ENCODE measurements around the gene PALLD. TPM values are rescaled to one million over a fixed set of nuclear protein-coding genes. Genes with fewer than 3 reads are reported as not detected.

PALLD gene
- total and polyA plus RNA-seq, 2 of the 8 experiments (the other 6 are each of a cell fraction or from before 2014, with no cell fraction given), result 10.5 to 25.0 TPM

DNA sequence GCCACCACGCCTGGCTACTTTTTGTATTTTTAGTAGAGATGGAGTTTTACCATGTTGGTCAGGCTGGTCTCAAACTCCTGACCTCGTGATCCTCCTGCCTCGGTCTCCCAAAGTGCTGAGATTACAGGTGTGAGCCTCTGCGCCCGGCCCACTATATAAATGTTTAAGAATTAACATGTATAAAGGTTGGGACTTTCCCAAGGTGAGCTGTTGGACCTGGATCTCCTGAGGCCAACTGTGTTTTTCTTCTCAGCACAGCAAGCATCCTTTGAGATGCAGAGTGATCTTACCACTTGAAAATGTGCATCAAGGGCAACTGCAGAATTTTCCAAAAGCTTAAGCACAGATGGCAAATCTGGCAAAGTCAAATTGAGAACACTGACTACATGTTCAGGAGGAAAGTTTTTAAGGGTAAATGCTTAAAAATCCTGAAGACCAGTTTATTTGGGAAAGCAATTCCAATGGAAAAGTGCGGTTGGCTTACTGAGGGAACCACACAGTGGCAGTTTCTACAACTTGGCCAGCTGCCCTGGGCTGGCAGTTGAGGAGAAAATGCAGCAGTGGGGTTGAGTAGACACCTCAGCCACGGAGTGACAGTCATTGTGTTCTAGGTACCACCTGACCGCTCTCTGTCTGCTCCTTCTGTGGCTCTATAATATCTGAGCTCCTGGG is 344.3 kb downstream of the PALLD start (continued):
- TF ChIP-seq, protein P1, sequence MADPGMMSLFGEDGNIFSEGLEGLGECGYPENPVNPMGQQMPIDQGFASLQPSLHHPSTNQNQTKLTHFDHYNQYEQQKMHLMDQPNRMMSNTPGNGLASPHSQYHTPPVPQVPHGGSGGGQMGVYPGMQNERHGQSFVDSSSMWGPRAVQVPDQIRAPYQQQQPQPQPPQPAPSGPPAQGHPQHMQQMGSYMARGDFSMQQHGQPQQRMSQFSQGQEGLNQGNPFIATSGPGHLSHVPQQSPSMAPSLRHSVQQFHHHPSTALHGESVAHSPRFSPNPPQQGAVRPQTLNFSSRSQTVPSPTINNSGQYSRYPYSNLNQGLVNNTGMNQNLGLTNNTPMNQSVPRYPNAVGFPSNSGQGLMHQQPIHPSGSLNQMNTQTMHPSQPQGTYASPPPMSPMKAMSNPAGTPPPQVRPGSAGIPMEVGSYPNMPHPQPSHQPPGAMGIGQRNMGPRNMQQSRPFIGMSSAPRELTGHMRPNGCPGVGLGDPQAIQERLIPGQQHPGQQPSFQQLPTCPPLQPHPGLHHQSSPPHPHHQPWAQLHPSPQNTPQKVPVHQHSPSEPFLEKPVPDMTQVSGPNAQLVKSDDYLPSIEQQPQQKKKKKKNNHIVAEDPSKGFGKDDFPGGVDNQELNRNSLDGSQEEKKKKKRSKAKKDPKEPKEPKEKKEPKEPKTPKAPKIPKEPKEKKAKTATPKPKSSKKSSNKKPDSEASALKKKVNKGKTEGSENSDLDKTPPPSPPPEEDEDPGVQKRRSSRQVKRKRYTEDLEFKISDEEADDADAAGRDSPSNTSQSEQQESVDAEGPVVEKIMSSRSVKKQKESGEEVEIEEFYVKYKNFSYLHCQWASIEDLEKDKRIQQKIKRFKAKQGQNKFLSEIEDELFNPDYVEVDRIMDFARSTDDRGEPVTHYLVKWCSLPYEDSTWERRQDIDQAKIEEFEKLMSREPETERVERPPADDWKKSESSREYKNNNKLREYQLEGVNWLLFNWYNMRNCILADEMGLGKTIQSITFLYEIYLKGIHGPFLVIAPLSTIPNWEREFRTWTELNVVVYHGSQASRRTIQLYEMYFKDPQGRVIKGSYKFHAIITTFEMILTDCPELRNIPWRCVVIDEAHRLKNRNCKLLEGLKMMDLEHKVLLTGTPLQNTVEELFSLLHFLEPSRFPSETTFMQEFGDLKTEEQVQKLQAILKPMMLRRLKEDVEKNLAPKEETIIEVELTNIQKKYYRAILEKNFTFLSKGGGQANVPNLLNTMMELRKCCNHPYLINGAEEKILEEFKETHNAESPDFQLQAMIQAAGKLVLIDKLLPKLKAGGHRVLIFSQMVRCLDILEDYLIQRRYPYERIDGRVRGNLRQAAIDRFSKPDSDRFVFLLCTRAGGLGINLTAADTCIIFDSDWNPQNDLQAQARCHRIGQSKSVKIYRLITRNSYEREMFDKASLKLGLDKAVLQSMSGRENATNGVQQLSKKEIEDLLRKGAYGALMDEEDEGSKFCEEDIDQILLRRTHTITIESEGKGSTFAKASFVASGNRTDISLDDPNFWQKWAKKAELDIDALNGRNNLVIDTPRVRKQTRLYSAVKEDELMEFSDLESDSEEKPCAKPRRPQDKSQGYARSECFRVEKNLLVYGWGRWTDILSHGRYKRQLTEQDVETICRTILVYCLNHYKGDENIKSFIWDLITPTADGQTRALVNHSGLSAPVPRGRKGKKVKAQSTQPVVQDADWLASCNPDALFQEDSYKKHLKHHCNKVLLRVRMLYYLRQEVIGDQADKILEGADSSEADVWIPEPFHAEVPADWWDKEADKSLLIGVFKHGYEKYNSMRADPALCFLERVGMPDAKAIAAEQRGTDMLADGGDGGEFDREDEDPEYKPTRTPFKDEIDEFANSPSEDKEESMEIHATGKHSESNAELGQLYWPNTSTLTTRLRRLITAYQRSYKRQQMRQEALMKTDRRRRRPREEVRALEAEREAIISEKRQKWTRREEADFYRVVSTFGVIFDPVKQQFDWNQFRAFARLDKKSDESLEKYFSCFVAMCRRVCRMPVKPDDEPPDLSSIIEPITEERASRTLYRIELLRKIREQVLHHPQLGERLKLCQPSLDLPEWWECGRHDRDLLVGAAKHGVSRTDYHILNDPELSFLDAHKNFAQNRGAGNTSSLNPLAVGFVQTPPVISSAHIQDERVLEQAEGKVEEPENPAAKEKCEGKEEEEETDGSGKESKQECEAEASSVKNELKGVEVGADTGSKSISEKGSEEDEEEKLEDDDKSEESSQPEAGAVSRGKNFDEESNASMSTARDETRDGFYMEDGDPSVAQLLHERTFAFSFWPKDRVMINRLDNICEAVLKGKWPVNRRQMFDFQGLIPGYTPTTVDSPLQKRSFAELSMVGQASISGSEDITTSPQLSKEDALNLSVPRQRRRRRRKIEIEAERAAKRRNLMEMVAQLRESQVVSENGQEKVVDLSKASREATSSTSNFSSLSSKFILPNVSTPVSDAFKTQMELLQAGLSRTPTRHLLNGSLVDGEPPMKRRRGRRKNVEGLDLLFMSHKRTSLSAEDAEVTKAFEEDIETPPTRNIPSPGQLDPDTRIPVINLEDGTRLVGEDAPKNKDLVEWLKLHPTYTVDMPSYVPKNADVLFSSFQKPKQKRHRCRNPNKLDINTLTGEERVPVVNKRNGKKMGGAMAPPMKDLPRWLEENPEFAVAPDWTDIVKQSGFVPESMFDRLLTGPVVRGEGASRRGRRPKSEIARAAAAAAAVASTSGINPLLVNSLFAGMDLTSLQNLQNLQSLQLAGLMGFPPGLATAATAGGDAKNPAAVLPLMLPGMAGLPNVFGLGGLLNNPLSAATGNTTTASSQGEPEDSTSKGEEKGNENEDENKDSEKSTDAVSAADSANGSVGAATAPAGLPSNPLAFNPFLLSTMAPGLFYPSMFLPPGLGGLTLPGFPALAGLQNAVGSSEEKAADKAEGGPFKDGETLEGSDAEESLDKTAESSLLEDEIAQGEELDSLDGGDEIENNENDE (IDR thresholded peaks at IDR 0.05; ENCODE audit: insufficient replicate concordance, low read length), result peak; percentile 58
- TF ChIP-seq KDM5A (IDR thresholded peaks at IDR 0.05; ENCODE audit: low read length), result no peak
- TF ChIP-seq ZNF274 (IDR thresholded peaks at IDR 0.05; ENCODE audit: borderline replicate concordance, extremely low read depth, low read length), result no peak
- no peak for TF ChIP-seq CBX5 (IDR thresholded peaks at IDR 0.05; ENCODE audit: low read depth, low read length)
- no peak for TF ChIP-seq SIRT6 (IDR thresholded peaks at IDR 0.05; ENCODE audit: low read length)

All from H1 (cell line).